ENCODE data around the gene LBX2.

LBX2 gene

DNA sequence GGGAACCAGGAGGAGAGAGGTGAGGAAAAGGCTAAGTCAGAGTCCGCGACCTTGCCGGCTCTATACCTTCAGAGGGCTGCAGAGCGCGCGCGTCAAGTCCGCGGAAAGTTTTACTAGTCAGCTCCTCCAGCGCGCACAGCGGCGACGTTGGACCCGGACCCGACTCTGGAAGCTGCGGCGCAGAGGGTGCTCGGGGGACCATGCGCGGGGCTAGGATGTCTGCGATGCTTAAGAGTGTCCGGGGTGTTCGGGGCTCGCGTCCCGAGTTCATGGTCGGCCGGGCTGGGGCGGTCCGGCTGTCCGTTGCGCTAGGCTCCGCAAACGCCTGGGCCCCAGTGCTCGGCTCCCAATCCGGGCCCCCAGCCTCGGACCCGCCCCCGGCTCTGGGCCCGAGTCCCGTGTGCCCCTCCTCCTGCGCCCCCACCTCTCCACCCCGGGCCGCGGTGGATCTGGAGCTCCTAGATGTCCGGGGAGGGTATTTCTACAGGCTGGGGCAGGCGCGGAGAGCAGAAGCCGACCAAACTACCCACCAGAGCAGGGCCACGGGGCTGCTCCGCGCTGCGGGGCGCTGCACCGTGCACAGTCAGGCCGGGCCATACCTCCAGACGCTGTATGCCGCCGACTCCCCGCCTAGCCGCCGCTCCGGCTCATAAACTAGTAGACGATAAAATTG, at the start of gene LBX2:
Gene LBX2 (minus strand): TSS at position 337 of the 673 bp plus-strand sequence. CDS start 66 bp downstream, at position 271.
- H3K9me3 ChIP-seq (ENCODE audit: control insufficient read depth in 5 of 5, low read length in 5 of 5), result no peaks in the 10 kb centered on the region
- H3K4me1 ChIP-seq (ENCODE audit: control insufficient read depth in 5 of 5, insufficient read depth in 5 of 5, low read length in 5 of 5), result peaks cover 1 to 55% (median 49%) of the 10 kb centered on the region in 5 donors
- H3K36me3 ChIP-seq (ENCODE audit: control insufficient read depth in 5 of 5, insufficient read depth in 5 of 5, low read length in 5 of 5), result peaks cover under 1 to 2% (median 1%) of the 10 kb centered on the region in 5 donors
- no peak within 1 kb of the TSS for H3K27ac ChIP-seq (ENCODE audit: low read depth, low read length)
- H3K27me3 ChIP-seq (ENCODE audit: control insufficient read depth in 5 of 5, insufficient read depth in 4 of 5, low read length in 5 of 5), result peaks cover 31 to 52% (median 39%) of the 10 kb centered on the region in 5 donors
- H3K9ac ChIP-seq (ENCODE audit: low read length in 5 of 5), result peak within 1 kb of the TSS in 1 of 5 donors; percentile 28
- H3K4me3 ChIP-seq (ENCODE audit: low read depth in 1 of 5, low read length in 5 of 5), result peak within 1 kb of the TSS; percentile 36 to 59 (median 52)

GRCh38 chr2:74548285-74548899, 49.0 kb upstream of the LBX2 start:
- Histone ChIP-seq H3K27me3 (ENCODE audit: control insufficient read depth in 5 of 5, insufficient read depth in 4 of 5, low read length in 5 of 5) (no peaks in the 10 kb centered on the region), H3K27ac (ENCODE audit: low read depth, low read length) (peak overlapping the region; percentile 72), H3K9ac (ENCODE audit: low read length in 5 of 5) (peak overlapping the region; percentile 0 to 72 (median 62)), H3K4me3 (ENCODE audit: low read depth in 1 of 5, low read length in 5 of 5) (peak overlapping the region; percentile 63 to 72 (median 67)), H3K36me3 (ENCODE audit: control insufficient read depth in 5 of 5, insufficient read depth in 5 of 5, low read length in 5 of 5) (no peaks in the 10 kb centered on the region), H3K9me3 (ENCODE audit: control insufficient read depth in 5 of 5, low read length in 5 of 5) (no peaks in the 10 kb centered on the region), H3K4me1 (ENCODE audit: control insufficient read depth in 5 of 5, insufficient read depth in 5 of 5, low read length in 5 of 5) (peaks cover 4 to 29% (median 25%) of the 10 kb centered on the region in 5 donors)

DNA sequence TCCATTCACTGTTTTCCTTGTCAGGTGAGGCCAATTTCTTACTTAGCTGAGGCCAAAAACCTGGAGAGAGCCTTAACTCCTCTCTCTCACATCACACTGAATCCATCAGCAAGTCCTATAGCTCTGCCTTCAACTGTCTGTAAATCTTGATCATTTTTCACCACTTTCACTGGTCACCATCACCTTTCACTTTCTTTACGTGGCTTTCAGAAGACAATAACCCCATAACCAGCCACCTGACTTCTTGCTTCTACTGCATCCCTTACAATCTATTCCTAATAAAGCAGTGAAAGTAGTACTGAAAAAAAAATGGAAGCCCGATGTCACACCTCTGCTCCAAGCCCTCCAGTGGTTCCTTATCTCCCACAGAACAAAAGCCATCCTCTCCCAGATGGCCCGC, 46.6 kb upstream of the LBX2 start:
- H3K27me3 ChIP-seq (ENCODE audit: control insufficient read depth in 5 of 5, insufficient read depth in 4 of 5, low read length in 5 of 5), result no peaks in the 10 kb centered on the region
- H3K9ac ChIP-seq (ENCODE audit: low read length in 5 of 5), result no peak overlapping the region
- H3K27ac ChIP-seq (ENCODE audit: low read depth, low read length), result no peak overlapping the region
- no peaks in the 10 kb centered on the region for H3K9me3 ChIP-seq (ENCODE audit: control insufficient read depth in 5 of 5, low read length in 5 of 5)
- peaks cover 4 to 21% (median 18%) of the 10 kb centered on the region in 5 donors for H3K4me1 ChIP-seq (ENCODE audit: control insufficient read depth in 5 of 5, insufficient read depth in 5 of 5, low read length in 5 of 5)
- H3K36me3 ChIP-seq (ENCODE audit: control insufficient read depth in 5 of 5, insufficient read depth in 5 of 5, low read length in 5 of 5), result no peaks in the 10 kb centered on the region
- H3K4me3 ChIP-seq (ENCODE audit: low read depth in 1 of 5, low read length in 5 of 5), result no peak overlapping the region

DNA sequence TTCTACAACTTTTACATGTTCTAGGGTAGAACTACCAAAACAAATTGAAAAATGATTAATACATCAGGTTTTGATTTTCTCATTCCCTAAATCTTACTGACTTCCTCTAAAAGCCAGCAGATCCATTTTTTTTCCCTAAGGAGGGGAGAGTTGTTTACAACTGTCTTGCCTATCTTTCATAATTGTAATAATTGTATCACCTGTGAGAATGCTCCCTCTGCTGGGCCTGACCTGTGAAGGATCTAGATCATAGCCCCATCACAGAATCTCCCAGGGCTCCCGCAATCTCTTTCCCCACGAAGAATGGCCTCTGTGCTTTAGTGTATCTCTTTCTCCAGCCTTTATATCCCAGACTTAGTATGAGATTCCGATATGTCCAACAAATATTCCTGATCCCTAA, 45.2 kb upstream of the LBX2 start:
- H3K36me3 ChIP-seq (ENCODE audit: control insufficient read depth in 5 of 5, insufficient read depth in 5 of 5, low read length in 5 of 5), result no peaks in the 10 kb centered on the region
- no peaks in the 10 kb centered on the region for H3K27me3 ChIP-seq (ENCODE audit: control insufficient read depth in 5 of 5, insufficient read depth in 4 of 5, low read length in 5 of 5)
- no peak overlapping the region for H3K4me3 ChIP-seq (ENCODE audit: low read depth in 1 of 5, low read length in 5 of 5)
- H3K4me1 ChIP-seq (ENCODE audit: control insufficient read depth in 5 of 5, insufficient read depth in 5 of 5, low read length in 5 of 5), result peaks cover 2 to 15% (median 13%) of the 10 kb centered on the region in 5 donors
- no peak overlapping the region for H3K27ac ChIP-seq (ENCODE audit: low read depth, low read length)
- no peaks in the 10 kb centered on the region for H3K9me3 ChIP-seq (ENCODE audit: control insufficient read depth in 5 of 5, low read length in 5 of 5)
- H3K9ac ChIP-seq (ENCODE audit: low read length in 5 of 5), result no peak overlapping the region

GRCh38 chr2:74542978-74543377, 43.6 kb upstream of the LBX2 start:
- Histone ChIP-seq H3K9me3 (ENCODE audit: control insufficient read depth in 5 of 5, low read length in 5 of 5) (no peaks in the 10 kb centered on the region), H3K27ac (ENCODE audit: low read depth, low read length) (no peak overlapping the region), H3K27me3 (ENCODE audit: control insufficient read depth in 5 of 5, insufficient read depth in 4 of 5, low read length in 5 of 5) (no peaks in the 10 kb centered on the region), H3K36me3 (ENCODE audit: control insufficient read depth in 5 of 5, insufficient read depth in 5 of 5, low read length in 5 of 5) (no peaks in the 10 kb centered on the region), H3K4me1 (ENCODE audit: control insufficient read depth in 5 of 5, insufficient read depth in 5 of 5, low read length in 5 of 5) (peaks cover 0 to under 1% (median 0%) of the 10 kb centered on the region in 5 donors), H3K4me3 (ENCODE audit: low read depth in 1 of 5, low read length in 5 of 5) (no peak overlapping the region), H3K9ac (ENCODE audit: low read length in 5 of 5) (no peak overlapping the region)

- H3K4me3 ChIP-seq (ENCODE audit: low read depth in 1 of 5, low read length in 5 of 5), result no peak overlapping the region
- no peaks in the 10 kb centered on the region for H3K4me1 ChIP-seq (ENCODE audit: control insufficient read depth in 5 of 5, insufficient read depth in 5 of 5, low read length in 5 of 5)
- H3K9me3 ChIP-seq (ENCODE audit: control insufficient read depth in 5 of 5, low read length in 5 of 5), result no peaks in the 10 kb centered on the region
- H3K9ac ChIP-seq (ENCODE audit: low read length in 5 of 5), result no peak overlapping the region
- H3K27ac ChIP-seq (ENCODE audit: low read depth, low read length), result no peak overlapping the region
- no peaks in the 10 kb centered on the region for H3K27me3 ChIP-seq (ENCODE audit: control insufficient read depth in 5 of 5, insufficient read depth in 4 of 5, low read length in 5 of 5)
- H3K36me3 ChIP-seq (ENCODE audit: control insufficient read depth in 5 of 5, insufficient read depth in 5 of 5, low read length in 5 of 5), result no peaks in the 10 kb centered on the region
These were observed 40.9 kb upstream of the LBX2 start for GRCh38 chr2:74540291-74540690.

- Histone ChIP-seq H3K27me3 (ENCODE audit: control insufficient read depth in 5 of 5, insufficient read depth in 4 of 5, low read length in 5 of 5) (no peaks in the 10 kb centered on the region), H3K36me3 (ENCODE audit: control insufficient read depth in 5 of 5, insufficient read depth in 5 of 5, low read length in 5 of 5) (peaks cover 0 to 7% (median 0%) of the 10 kb centered on the region in 5 donors), H3K9ac (ENCODE audit: low read length in 5 of 5) (no peak overlapping the region), H3K4me1 (ENCODE audit: control insufficient read depth in 5 of 5, insufficient read depth in 5 of 5, low read length in 5 of 5) (no peaks in the 10 kb centered on the region), H3K27ac (ENCODE audit: low read depth, low read length) (no peak overlapping the region), H3K9me3 (ENCODE audit: control insufficient read depth in 5 of 5, low read length in 5 of 5) (no peaks in the 10 kb centered on the region), H3K4me3 (ENCODE audit: low read depth in 1 of 5, low read length in 5 of 5) (no peak overlapping the region)
These were observed 39.5 kb upstream of the LBX2 start for GRCh38 chr2:74538881-74539339.

- Histone ChIP-seq H3K27me3 (ENCODE audit: control insufficient read depth in 5 of 5, insufficient read depth in 4 of 5, low read length in 5 of 5) (no peaks in the 10 kb centered on the region), H3K27ac (ENCODE audit: low read depth, low read length) (no peak overlapping the region), H3K36me3 (ENCODE audit: control insufficient read depth in 5 of 5, insufficient read depth in 5 of 5, low read length in 5 of 5) (peaks cover 0 to 24% (median 16%) of the 10 kb centered on the region in 5 donors), H3K4me3 (ENCODE audit: low read depth in 1 of 5, low read length in 5 of 5) (no peak overlapping the region), H3K9me3 (ENCODE audit: control insufficient read depth in 5 of 5, low read length in 5 of 5) (no peaks in the 10 kb centered on the region), H3K4me1 (ENCODE audit: control insufficient read depth in 5 of 5, insufficient read depth in 5 of 5, low read length in 5 of 5) (peaks cover 0 to 4% (median 0%) of the 10 kb centered on the region in 5 donors), H3K9ac (ENCODE audit: low read length in 5 of 5) (no peak overlapping the region)
These were observed 37.7 kb upstream of the LBX2 start for GRCh38 chr2:74537140-74537539.

DNA sequence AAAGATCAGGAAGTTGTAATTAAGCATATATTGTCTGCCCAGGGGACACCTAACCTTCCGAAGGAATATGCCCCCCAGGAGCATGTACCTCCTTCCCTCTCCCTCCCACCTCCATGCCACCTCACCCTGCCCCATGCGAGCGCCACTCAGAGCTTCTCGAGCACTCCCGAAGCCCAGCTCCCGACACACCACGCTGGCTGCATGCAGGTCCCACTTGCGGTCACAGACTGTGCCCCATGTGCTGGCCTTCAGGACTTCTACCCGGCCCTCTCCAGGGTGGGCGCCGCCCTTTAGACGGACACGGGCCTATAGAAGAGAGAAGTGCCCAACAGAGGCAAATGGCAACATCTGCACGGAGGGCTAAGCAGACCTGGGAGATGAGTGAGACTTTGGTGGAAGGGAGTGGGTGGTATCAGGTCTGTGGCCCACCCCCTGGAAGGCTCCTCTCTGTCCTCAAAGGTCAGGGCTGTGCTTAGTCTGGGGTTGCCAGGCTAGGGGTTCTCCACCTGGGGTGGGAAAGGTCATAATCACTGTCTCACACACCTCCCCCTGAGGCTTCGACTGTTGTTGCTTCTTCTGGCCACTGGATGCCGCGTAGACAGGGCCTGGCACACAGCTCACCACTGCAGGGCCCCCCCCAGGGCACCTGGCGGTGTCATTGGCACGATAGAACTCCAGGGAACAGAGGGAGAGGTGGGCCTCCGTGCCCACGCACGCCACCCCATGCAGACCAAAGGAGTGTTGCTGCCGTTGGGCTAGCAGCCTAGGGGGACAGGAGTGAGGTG, 37.0 kb upstream of the LBX2 start:
- H3K4me3 ChIP-seq (ENCODE audit: low read depth in 1 of 5, low read length in 5 of 5), result no peak overlapping the region
- H3K27ac ChIP-seq (ENCODE audit: low read depth, low read length), result no peak overlapping the region
- peaks cover 0 to 10% (median 4%) of the 10 kb centered on the region in 5 donors for H3K4me1 ChIP-seq (ENCODE audit: control insufficient read depth in 5 of 5, insufficient read depth in 5 of 5, low read length in 5 of 5)
- H3K9ac ChIP-seq (ENCODE audit: low read length in 5 of 5), result no peak overlapping the region
- peaks cover 0 to 28% (median 16%) of the 10 kb centered on the region in 5 donors for H3K36me3 ChIP-seq (ENCODE audit: control insufficient read depth in 5 of 5, insufficient read depth in 5 of 5, low read length in 5 of 5)
- H3K9me3 ChIP-seq (ENCODE audit: control insufficient read depth in 5 of 5, low read length in 5 of 5), result no peaks in the 10 kb centered on the region
- H3K27me3 ChIP-seq (ENCODE audit: control insufficient read depth in 5 of 5, insufficient read depth in 4 of 5, low read length in 5 of 5), result no peaks in the 10 kb centered on the region

Data from subcutaneous abdominal adipose tissue (tissue), 5 donors.